HepG2 (cell line): ENCODE data around the gene SLC41A1. TPM values are rescaled to one million over a fixed set of nuclear protein-coding genes. Genes with fewer than 3 reads are reported as not detected.

Experiments
- ATAC-seq: fragments of 200-7000 bp; cut with Tn5 transposase; 3 replicates; pipeline ENCODE4 v1.9.1; 2020; ENCODE audit warnings: mild to moderate bottlenecking, moderate library complexity
- BruUV-seq: library from RNA; stranded (reverse); fragments of 400-500 nt; replicated peaks from 2 replicates; lab custom pipeline; 2021; lab: Mats Ljungman, UMichigan
- CTCF ChIA-PET: fragments of 300-600 bp; formaldehyde crosslinking; extraction: SDS; loops from one replicate; lab custom pipeline; 2021; ENCODE audit warnings: low total read pairs, inconsistent platforms, low intra/inter-chr PET ratio; lab: Yijun Ruan, JAX
- POLR2A ChIA-PET: fragments of 350-600 bp; sonication (Branson Sonifier 250); formaldehyde crosslinking; loops from one replicate; lab custom pipeline; 2020; ENCODE audit warnings: antibody characterized with exemption, inconsistent platforms; lab: Yijun Ruan, JAX
- DNase-seq: peaks from one replicate; pipeline ENCODE4 v3.0.0-alpha.2; 2015; ENCODE audit warnings: low spot score
- FAIRE-seq: peaks from 3 replicates; lab custom pipeline; 2011; peaks lifted over from hg19 to GRCh38; lab: Jason Lieb, UNC
- H2AFZ ChIP-seq: one replicate; pipeline ENCODE4 v1.6.1; 2011; ENCODE audit warnings: low read length, inconsistent platforms
- H3K27ac ChIP-seq: fragments of 300-600 bp; 3 replicates; pipeline ENCODE4 v1.8.0; 2011; ENCODE audit warnings: mixed run types, mild to moderate bottlenecking, mixed read lengths, low read length, inconsistent platforms; ENCODE audit not compliant: insufficient read depth; ENCODE audit errors: extremely low read length
- H3K27me3 ChIP-seq, 2 experiments: fragments of 200-600 bp in 1 of 2; 2 replicates in 1 of 2; 3 replicates in 1 of 2; pipeline versions ENCODE4 v1.6.0 to v1.8.0; 2011; ENCODE audit warnings: low read length in 2 of 2, mild to moderate bottlenecking in 2 of 2, moderate library complexity in 2 of 2, inconsistent platforms in 1 of 2; ENCODE audit not compliant: insufficient read depth in 2 of 2, control insufficient read depth in 1 of 2
- H3K36me3 ChIP-seq, 2 experiments: fragments of 200-600 bp in 1 of 2; replicated peaks in 1 of 2; 2 replicates in 1 of 2; 3 replicates in 1 of 2; pipeline versions ENCODE4 v1.5.1 to v1.8.0; 2011; ENCODE audit warnings: low read length in 2 of 2, inconsistent platforms in 1 of 2; ENCODE audit not compliant: insufficient read depth in 2 of 2, control insufficient read depth in 1 of 2
- H3K4me1 ChIP-seq: 2 replicates; pipeline ENCODE4 v1.5.1; 2012; ENCODE audit warnings: low read length, inconsistent platforms; ENCODE audit not compliant: insufficient read depth
- H3K4me2 ChIP-seq: 2 replicates; pipeline ENCODE4 v1.6.0; 2011; ENCODE audit warnings: low read depth, low read length, inconsistent platforms
- H3K4me3 ChIP-seq, 3 experiments: fragments of 200-600 bp in 1 of 3; sonication (generic), shearing (Covaris generic) in 1 of 3; replicated peaks in 1 of 3; 2 replicates each; pipeline ENCODE4 v1.5.1; 2011 to 2016; ENCODE audit warnings: low read length in 3 of 3, inconsistent platforms in 2 of 3, low read depth in 2 of 3, mild to moderate bottlenecking in 2 of 3, control low read depth in 1 of 3, mixed read lengths in 1 of 3; ENCODE audit not compliant: insufficient read depth in 1 of 3
- H3K79me2 ChIP-seq: one replicate; pipeline ENCODE4 v1.6.1; 2011; ENCODE audit warnings: low read length, inconsistent platforms; ENCODE audit not compliant: insufficient read depth
- H3K9ac ChIP-seq: 2 replicates; pipeline ENCODE4 v1.6.0; 2011; ENCODE audit warnings: mild to moderate bottlenecking, low read depth, low read length, inconsistent platforms; ENCODE audit not compliant: insufficient read depth
- H3K9me3 ChIP-seq: 2 replicates; pipeline ENCODE4 v1.5.1; 2012; ENCODE audit warnings: mild to moderate bottlenecking, low read length
- H4K20me1 ChIP-seq: 2 replicates; pipeline ENCODE4 v1.6.0; 2011; ENCODE audit warnings: inconsistent platforms, mild to moderate bottlenecking, low read length, moderate library complexity; ENCODE audit not compliant: insufficient read depth
- CBFB ChIP-seq: sonication (generic); formaldehyde crosslinking; IDR thresholded peaks from 2 replicates; pipeline ENCODE4 v1.4.0; 2020; ENCODE audit warnings: missing genetic modification reagents
- ERF ChIP-seq: IDR thresholded peaks from 2 replicates; pipeline ENCODE4 v1.6.1; 2018; ENCODE audit warnings: missing biosample characterization, missing genetic modification reagents
- GPN1 ChIP-seq: sonication (generic); formaldehyde crosslinking; IDR thresholded peaks from 2 replicates; pipeline ENCODE4 v1.5.1; 2020; ENCODE audit warnings: missing genetic modification reagents, borderline replicate concordance
- HCFC1 ChIP-seq: fragments of 150-350 bp; IDR thresholded peaks from 2 replicates; pipeline ENCODE4 v1.6.1; 2014; ENCODE audit warnings: low read depth, low read length
- HOXA3 ChIP-seq: sonication (generic); formaldehyde crosslinking; IDR thresholded peaks from 2 replicates; pipeline ENCODE4 v1.5.0; 2020; ENCODE audit warnings: missing genetic modification reagents
- KDM3A ChIP-seq: IDR thresholded peaks from 2 replicates; pipeline ENCODE4 v1.6.1; 2018; ENCODE audit warnings: low read depth, missing compliant biosample characterization
- KLF9 ChIP-seq: IDR thresholded peaks from 2 replicates; pipeline ENCODE4 v1.6.1; 2016; ENCODE audit warnings: low read depth
- MYNN ChIP-seq: sonication (generic); formaldehyde crosslinking; IDR thresholded peaks from 2 replicates; pipeline ENCODE4 v1.4.0; 2020; ENCODE audit warnings: mild to moderate bottlenecking, low read depth, missing genetic modification reagents
- NFIC ChIP-seq: IDR thresholded peaks from 2 replicates; pipeline ENCODE4 v1.6.1; 2012; ENCODE audit warnings: mild to moderate bottlenecking, low read length, inconsistent platforms
- PHB2 ChIP-seq: fragments of 450-650 bp; IDR thresholded peaks from 2 replicates; pipeline ENCODE4 v1.6.1; 2018; ENCODE audit not compliant: partially characterized antibody
- RARG ChIP-seq: sonication (generic); formaldehyde crosslinking; IDR thresholded peaks from 2 replicates; pipeline ENCODE4 v1.4.0; 2020; ENCODE audit warnings: low read depth, mild to moderate bottlenecking, missing genetic modification reagents
- SMAD9 ChIP-seq: sonication (generic); formaldehyde crosslinking; IDR thresholded peaks from 2 replicates; pipeline ENCODE4 v1.5.1; 2020; ENCODE audit warnings: mild to moderate bottlenecking, missing genetic modification reagents
- SMARCE1 ChIP-seq: fragments of 450-650 bp; IDR thresholded peaks from 2 replicates; pipeline ENCODE4 v1.6.1; 2017; ENCODE audit warnings: borderline replicate concordance
- ZNF274 ChIP-seq: sonication (generic); formaldehyde crosslinking; IDR thresholded peaks from 2 replicates; pipeline ENCODE4 v1.5.1; 2020; ENCODE audit warnings: mild to moderate bottlenecking, missing genetic modification reagents
- ZSCAN12 ChIP-seq: sonication (generic); formaldehyde crosslinking; IDR thresholded peaks from 2 replicates; pipeline ENCODE4 v1.9.0; 2021; ENCODE audit warnings: mild to moderate bottlenecking, missing genetic modification reagents
- in situ Hi-C: cut with HindIII; loops from 2 replicates; pipeline ENCODE4 v1.10.0; 2017; ENCODE audit warnings: low pct_unique_long_range_greater_than_20kb; ENCODE audit not compliant: extremely low pct_ligation_motif_present
- intact Hi-C: fragments of 100-400 bp; cut with micrococcal nuclease; formaldehyde crosslinking; loops from one replicate; pipeline ENCODE4 v1.10.0; 2022; ENCODE audit not compliant: unreplicated experiment
- polyA plus RNA-seq, 8 experiments: library from polyadenylated mRNA; depleted of rRNA in 3 of 8; stranded (reverse) in 7 of 8; unstranded in 1 of 8; fragments of >200 nt; fragmentation: Illumina TruSeq in 4 of 8; extraction: Trizol in 4 of 8; gene quantifications; 2 replicates each; pipeline versions ENCODE4 v1.2.1 to v1.2.3, GENCODE V29; 2011 to 2016; ENCODE audit warnings: low read depth in 4 of 8, missing spikeins in 1 of 8, mixed read lengths in 1 of 8; ENCODE audit not compliant: insufficient read depth in 1 of 8
- total RNA-seq, 5 experiments: library from RNA; depleted of rRNA; stranded (reverse); fragments of >200 nt; fragmentation: Illumina TruSeq; extraction: Trizol; gene quantifications; 2 replicates each; pipeline ENCODE4 v1.2.3, GENCODE V29; 2016; ENCODE audit warnings: low read depth in 1 of 5
- TF ChIP-seq, protein P1 (sequence below): sonication (generic); formaldehyde crosslinking; IDR thresholded peaks from 2 replicates; pipeline ENCODE4 v1.5.0; 2020; ENCODE audit warnings: missing genetic modification reagents
- TF ChIP-seq, protein P2 (sequence below): sonication (generic); formaldehyde crosslinking; IDR thresholded peaks from 2 replicates; pipeline ENCODE4 v1.4.0; 2020; ENCODE audit warnings: mild to moderate bottlenecking, missing genetic modification reagents
- TF ChIP-seq, protein P3 (sequence below): sonication (generic); formaldehyde crosslinking; IDR thresholded peaks from 2 replicates; pipeline ENCODE4 v1.4.0; 2020; ENCODE audit warnings: missing genetic modification reagents
- TF ChIP-seq, protein P4 (sequence below): sonication (generic); formaldehyde crosslinking; IDR thresholded peaks from 2 replicates; pipeline ENCODE4 v1.5.1; 2020; ENCODE audit warnings: mild to moderate bottlenecking, missing genetic modification reagents
- TF ChIP-seq, protein P5 (sequence below): sonication (generic); formaldehyde crosslinking; IDR thresholded peaks from 2 replicates; pipeline ENCODE4 v1.5.0; 2020; ENCODE audit warnings: missing genetic modification reagents

Gene SLC41A1
- total and polyA plus RNA-seq, 2 of the 13 experiments (the other 11 are each of a cell fraction or from before 2014, with no cell fraction given) = 2.2 to 4.6 TPM

DNA sequence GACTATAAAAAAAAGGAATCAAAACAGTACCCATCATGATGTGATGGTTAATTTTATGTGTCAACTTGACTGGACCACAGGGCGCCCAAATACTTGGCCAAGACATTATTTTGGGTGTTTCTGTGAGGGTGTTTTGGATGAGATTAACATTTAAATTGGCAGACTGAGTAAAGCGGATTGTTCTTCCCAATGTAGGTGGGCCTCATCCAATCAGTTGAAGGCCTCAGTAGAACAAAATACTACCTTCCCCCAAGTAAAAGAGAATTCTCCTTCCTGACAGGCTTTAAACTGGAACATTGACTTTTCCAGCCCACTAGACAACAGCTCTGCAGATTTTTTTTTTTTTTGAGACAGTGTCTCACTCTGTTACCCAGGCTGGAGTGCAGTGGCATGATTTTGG lies 48.4 kb downstream of the SLC41A1 start (continued):
- no peak for TF ChIP-seq HOXA3 (CRISPR knock-in tag)
- TF ChIP-seq SMAD9 = no peak
- no peak for TF ChIP-seq SMARCE1
- no peak for TF ChIP-seq KLF9
- TF ChIP-seq CBFB = no peak
- TF ChIP-seq, protein P1, sequence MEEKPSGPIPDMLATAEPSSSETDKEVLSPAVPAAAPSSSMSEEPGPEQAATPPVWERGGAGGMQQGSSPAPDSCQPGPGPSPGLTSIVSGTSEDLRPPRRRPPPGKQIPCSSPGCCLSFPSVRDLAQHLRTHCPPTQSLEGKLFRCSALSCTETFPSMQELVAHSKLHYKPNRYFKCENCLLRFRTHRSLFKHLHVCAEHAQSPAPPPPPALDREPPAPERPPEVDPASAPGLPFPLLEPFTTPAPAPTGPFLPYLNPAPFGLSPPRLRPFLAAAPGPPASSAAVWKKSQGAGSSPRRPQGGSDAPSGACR (CRISPR knock-in tag) = no peak
- TF ChIP-seq, protein P2, sequence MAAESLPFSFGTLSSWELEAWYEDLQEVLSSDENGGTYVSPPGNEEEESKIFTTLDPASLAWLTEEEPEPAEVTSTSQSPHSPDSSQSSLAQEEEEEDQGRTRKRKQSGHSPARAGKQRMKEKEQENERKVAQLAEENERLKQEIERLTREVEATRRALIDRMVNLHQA (CRISPR knock-in tag) = no peak

DNA sequence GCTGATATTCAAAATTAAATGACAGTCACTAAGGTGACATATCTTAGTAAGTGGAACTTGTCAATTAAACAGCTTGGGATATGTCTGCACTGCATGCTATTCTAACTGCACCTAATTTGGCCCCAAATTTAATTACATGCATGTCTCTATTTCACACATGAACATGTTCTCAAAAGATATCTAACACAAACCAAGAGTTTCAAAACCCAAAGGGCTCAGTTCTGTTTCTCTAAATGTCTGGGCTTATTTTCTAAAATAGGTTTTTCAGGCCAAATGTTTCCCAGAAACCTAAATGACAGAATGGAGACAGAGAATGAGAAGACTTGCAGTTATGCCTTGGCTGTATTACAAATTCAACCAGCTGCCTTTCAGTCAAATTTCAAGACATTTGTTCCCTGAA lies 49.0 kb downstream of the SLC41A1 start:
- no peak overlapping the region for H2AFZ ChIP-seq
- no peak for ATAC-seq
- no TSS peak for BruUV-seq
- TF ChIP-seq, protein P3, sequence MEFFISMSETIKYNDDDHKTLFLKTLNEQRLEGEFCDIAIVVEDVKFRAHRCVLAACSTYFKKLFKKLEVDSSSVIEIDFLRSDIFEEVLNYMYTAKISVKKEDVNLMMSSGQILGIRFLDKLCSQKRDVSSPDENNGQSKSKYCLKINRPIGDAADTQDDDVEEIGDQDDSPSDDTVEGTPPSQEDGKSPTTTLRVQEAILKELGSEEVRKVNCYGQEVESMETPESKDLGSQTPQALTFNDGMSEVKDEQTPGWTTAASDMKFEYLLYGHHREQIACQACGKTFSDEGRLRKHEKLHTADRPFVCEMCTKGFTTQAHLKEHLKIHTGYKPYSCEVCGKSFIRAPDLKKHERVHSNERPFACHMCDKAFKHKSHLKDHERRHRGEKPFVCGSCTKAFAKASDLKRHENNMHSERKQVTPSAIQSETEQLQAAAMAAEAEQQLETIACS (CRISPR knock-in tag) = no peak
- TF ChIP-seq HCFC1 = no peak
- no peak for TF ChIP-seq ERF
- no peak for TF ChIP-seq ZSCAN12 (CRISPR knock-in tag)
- TF ChIP-seq NFIC = no peak
- no peak for TF ChIP-seq PHB2
- no peak for TF ChIP-seq GPN1 (CRISPR knock-in tag)
- TF ChIP-seq RARG (CRISPR knock-in tag) = no peak
- no peak for TF ChIP-seq KDM3A (CRISPR knock-in tag)
- no peak for TF ChIP-seq MYNN (CRISPR knock-in tag)
- TF ChIP-seq ZNF274 = no peak
- TF ChIP-seq, protein P4, sequence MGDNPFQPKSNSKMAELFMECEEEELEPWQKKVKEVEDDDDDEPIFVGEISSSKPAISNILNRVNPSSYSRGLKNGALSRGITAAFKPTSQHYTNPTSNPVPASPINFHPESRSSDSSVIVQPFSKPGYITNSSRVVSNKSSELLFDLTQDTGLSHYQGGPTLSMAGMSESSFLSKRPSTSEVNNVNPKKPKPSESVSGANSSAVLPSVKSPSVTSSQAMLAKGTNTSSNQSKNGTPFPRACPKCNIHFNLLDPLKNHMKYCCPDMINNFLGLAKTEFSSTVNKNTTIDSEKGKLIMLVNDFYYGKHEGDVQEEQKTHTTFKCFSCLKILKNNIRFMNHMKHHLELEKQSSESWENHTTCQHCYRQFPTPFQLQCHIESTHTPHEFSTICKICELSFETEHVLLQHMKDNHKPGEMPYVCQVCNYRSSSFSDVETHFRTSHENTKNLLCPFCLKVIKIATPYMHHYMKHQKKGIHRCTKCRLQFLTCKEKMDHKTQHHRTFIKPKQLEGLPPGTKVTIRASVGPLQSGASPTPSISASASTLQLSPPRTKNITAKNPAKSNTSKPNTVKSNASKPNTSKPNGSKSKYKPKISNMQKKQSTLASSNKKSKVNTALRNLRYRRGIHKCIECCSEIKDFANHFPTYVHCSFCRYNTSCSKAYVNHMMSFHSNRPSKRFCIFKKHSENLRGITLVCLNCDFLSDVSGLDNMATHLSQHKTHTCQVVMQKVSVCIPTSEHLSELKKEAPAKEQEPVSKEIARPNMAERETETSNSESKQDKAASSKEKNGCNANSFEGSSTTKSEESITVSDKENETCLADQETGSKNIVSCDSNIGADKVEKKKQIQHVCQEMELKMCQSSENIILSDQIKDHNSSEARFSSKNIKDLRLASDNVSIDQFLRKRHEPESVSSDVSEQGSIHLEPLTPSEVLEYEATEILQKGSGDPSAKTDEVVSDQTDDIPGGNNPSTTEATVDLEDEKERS = no peak
- TF ChIP-seq, protein P5, sequence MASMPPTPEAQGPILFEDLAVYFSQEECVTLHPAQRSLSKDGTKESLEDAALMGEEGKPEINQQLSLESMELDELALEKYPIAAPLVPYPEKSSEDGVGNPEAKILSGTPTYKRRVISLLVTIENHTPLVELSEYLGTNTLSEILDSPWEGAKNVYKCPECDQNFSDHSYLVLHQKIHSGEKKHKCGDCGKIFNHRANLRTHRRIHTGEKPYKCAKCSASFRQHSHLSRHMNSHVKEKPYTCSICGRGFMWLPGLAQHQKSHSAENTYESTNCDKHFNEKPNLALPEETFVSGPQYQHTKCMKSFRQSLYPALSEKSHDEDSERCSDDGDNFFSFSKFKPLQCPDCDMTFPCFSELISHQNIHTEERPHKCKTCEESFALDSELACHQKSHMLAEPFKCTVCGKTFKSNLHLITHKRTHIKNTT = no peak

More for the DNA sequence above, 49.0 kb downstream of the SLC41A1 start:
- Histone ChIP-seq H3K4me3 (no peak overlapping the region), H3K79me2 (no peaks in the 10 kb centered on the region), H3K9me3 (no peaks in the 10 kb centered on the region), H3K4me1 (no peaks in the 10 kb centered on the region), H3K27ac (no peak overlapping the region), H4K20me1 (no peaks in the 10 kb centered on the region), H3K9ac (no peak overlapping the region), H3K27me3 (no peaks in the 10 kb centered on the region), H3K36me3 (no peaks in the 10 kb centered on the region), H3K4me2 (no peak overlapping the region)
- DNase-seq (no peak), FAIRE-seq (no peak)
- intact Hi-C loops = no loop called here
- CTCF ChIA-PET = no interaction called here
- POLR2A ChIA-PET = interaction anchor here (1.0 kb wide), 1 partner anchor 11 kb away, joined by 3 read pairs; no protein-coding TSS in a partner anchor
- in situ Hi-C loops = no loop called here
